Neuronal stem cell (in vitro differentiated cells): ENCODE results near the gene COMP.

ENCODE experiments used
- DNase-seq: peaks from one replicate; pipeline ENCODE4 v3.0.0-alpha.2; 2013; ENCODE audit warnings: low spot score
- H2AFZ ChIP-seq: one replicate; pipeline ENCODE4 v1.6.1; 2013; ENCODE audit warnings: mild to moderate bottlenecking, low read length, inconsistent platforms
- H2AK5ac ChIP-seq: 2 replicates; pipeline ENCODE4 v1.6.1; 2013; ENCODE audit warnings: low read depth, mild to moderate bottlenecking, inconsistent platforms, low read length, moderate library complexity, mixed read lengths
- H2BK120ac ChIP-seq: 2 replicates; pipeline ENCODE4 v1.6.1; 2013; ENCODE audit warnings: low read depth, mild to moderate bottlenecking, inconsistent platforms, low read length, moderate library complexity, mixed read lengths
- H2BK12ac ChIP-seq: one replicate; pipeline ENCODE4 v1.6.1; 2013; ENCODE audit warnings: low read length, inconsistent platforms
- H2BK15ac ChIP-seq: 2 replicates; pipeline ENCODE4 v1.6.1; 2013; ENCODE audit warnings: mild to moderate bottlenecking, low read length, inconsistent platforms, mixed read lengths
- H2BK5ac ChIP-seq: one replicate; pipeline ENCODE4 v1.6.1; 2013; ENCODE audit warnings: inconsistent platforms, mild to moderate bottlenecking, low read length, moderate library complexity
- H3K14ac ChIP-seq: one replicate; pipeline ENCODE4 v1.6.1; 2013; ENCODE audit warnings: low read length, inconsistent platforms
- H3K18ac ChIP-seq: 2 replicates; pipeline ENCODE4 v1.6.1; 2013; ENCODE audit warnings: low read length, inconsistent platforms
- H3K23ac ChIP-seq: 2 replicates; pipeline ENCODE4 v1.6.1; 2013; ENCODE audit warnings: low read depth, mild to moderate bottlenecking, mixed read lengths, low read length, inconsistent platforms; ENCODE audit not compliant: poor library complexity
- H3K27ac ChIP-seq: replicated peaks from 3 replicates; pipeline ENCODE4 v1.5.1; 2013; ENCODE audit warnings: low read length, inconsistent platforms
- H3K27me3 ChIP-seq, 3 experiments: 2 replicates each; pipeline ENCODE4 v1.6.1; 2013; ENCODE audit warnings: low read length in 3 of 3, mild to moderate bottlenecking in 2 of 3, inconsistent platforms in 1 of 3, low read depth in 1 of 3, mixed read lengths in 1 of 3, moderate library complexity in 1 of 3; ENCODE audit not compliant: control insufficient read depth in 3 of 3, insufficient read depth in 3 of 3
- H3K36me3 ChIP-seq, 2 donors: replicated peaks in 1 of 2; 2 replicates each; pipeline ENCODE4 v1.6.1; 2013; ENCODE audit warnings: low read length in 2 of 2; ENCODE audit not compliant: control insufficient read depth in 2 of 2, insufficient read depth in 2 of 2
- H3K4ac ChIP-seq: 2 replicates; pipeline ENCODE4 v1.6.1; 2013; ENCODE audit warnings: inconsistent platforms, mild to moderate bottlenecking, low read length, moderate library complexity
- H3K4me1 ChIP-seq, 2 donors: 1 replicate in 1 of 2; 2 replicates in 1 of 2; pipeline ENCODE4 v1.6.1; 2013; ENCODE audit warnings: low read length in 2 of 2, low read depth in 1 of 2; ENCODE audit not compliant: control insufficient read depth in 2 of 2, insufficient read depth in 1 of 2
- H3K4me2 ChIP-seq: one replicate; pipeline ENCODE4 v1.6.1; 2013; ENCODE audit warnings: mild to moderate bottlenecking, low read length, inconsistent platforms; ENCODE audit not compliant: insufficient read depth, poor library complexity, severe bottlenecking
- H3K4me3 ChIP-seq, 2 donors: 2 replicates each; pipeline ENCODE4 v1.5.1; 2013; ENCODE audit warnings: low read length in 2 of 2, mild to moderate bottlenecking in 2 of 2, inconsistent platforms in 1 of 2, moderate library complexity in 1 of 2
- H3K79me1 ChIP-seq: one replicate; pipeline ENCODE4 v1.6.1; 2013; ENCODE audit warnings: low read depth, mild to moderate bottlenecking, inconsistent platforms, low read length, moderate library complexity
- H3K9ac ChIP-seq: one replicate; pipeline ENCODE4 v1.6.1; 2013; ENCODE audit warnings: mild to moderate bottlenecking, low read depth, low read length, inconsistent platforms; ENCODE audit not compliant: poor library complexity
- H3K9me3 ChIP-seq, 2 donors: replicated peaks in 1 of 2; 2 replicates each; pipeline versions ENCODE3 to v1.6.1; 2013; ENCODE audit warnings: low read length in 2 of 2, mild to moderate bottlenecking in 2 of 2, inconsistent platforms in 1 of 2, low read depth in 1 of 2, mixed read lengths in 1 of 2, moderate library complexity in 1 of 2; ENCODE audit not compliant: control insufficient read depth in 2 of 2, insufficient read depth in 1 of 2
- H4K8ac ChIP-seq: one replicate; pipeline ENCODE4 v1.6.1; 2013; ENCODE audit warnings: low read depth, mild to moderate bottlenecking, inconsistent platforms, low read length, moderate library complexity
- H4K91ac ChIP-seq: one replicate; pipeline ENCODE4 v1.6.1; 2013; ENCODE audit warnings: low read length, low read depth, mild to moderate bottlenecking, inconsistent platforms; ENCODE audit not compliant: poor library complexity
- WGBS, 2 donors: extraction: QIAGEN DNeasy Blood & Tissue Kit; methylation state at CpG; one replicate each; pipeline ENCODE4 v1.1.7; 2013; ENCODE audit warnings: missing lambda C conversion rate in 2 of 2, mixed read lengths in 1 of 2; ENCODE audit not compliant: insufficient read length in 2 of 2, insufficient replicate concordance in 1 of 2; ENCODE audit errors: extremely low coverage in 2 of 2; 5-methylcytosine and 5-hydroxymethylcytosine counted together

COMP gene

GRCh38 chr19:18765224-18765623 is 25.9 kb downstream of the COMP start:
- WGBS, 2 donors, result no CpG with 5 or more reads among the region's 8 CpGs

GRCh38 chr19:18764591-18765051 is 26.5 kb downstream of the COMP start:
- Histone ChIP-seq H3K79me1 (peaks cover 2% of the 10 kb centered on the region), H3K18ac (no peak overlapping the region), H2BK5ac (no peak overlapping the region), H3K4me3 (no peak overlapping the region), H3K27ac (no peak overlapping the region), H2BK12ac (no peak overlapping the region), H3K14ac (no peak overlapping the region), H3K36me3 (no peaks in the 10 kb centered on the region), H3K9ac (no peak overlapping the region), H3K27me3 (no peaks in the 10 kb centered on the region), H3K4me1 (peaks cover 0 to 5% of the 10 kb centered on the region in 2 donors), H2AK5ac (no peak overlapping the region), H3K9me3 (no peaks in the 10 kb centered on the region), H3K4me2 (no peak overlapping the region), H4K91ac (no peak overlapping the region), H3K4ac (no peak overlapping the region), H2BK120ac (no peak overlapping the region), H3K23ac (peak overlapping the region; percentile 18), H2BK15ac (no peak overlapping the region), H2AFZ (no peak overlapping the region), H4K8ac (no peak overlapping the region)
- DNase-seq, result no peak
- WGBS, 2 donors, result no CpG with 5 or more reads among the region's 4 CpGs

More at GRCh38 chr19:18765224-18765623, 25.9 kb downstream of the COMP start:
- Histone ChIP-seq H3K4me2 (no peak overlapping the region), H2AK5ac (no peak overlapping the region), H3K27me3 (no peaks in the 10 kb centered on the region), H2AFZ (no peak overlapping the region), H3K9ac (no peak overlapping the region), H3K23ac (peak overlapping the region; percentile 85), H3K14ac (peak overlapping the region; percentile 38), H3K4ac (no peak overlapping the region), H3K9me3 (no peaks in the 10 kb centered on the region), H3K4me1 (peaks cover 0 to 5% of the 10 kb centered on the region in 2 donors), H3K27ac (no peak overlapping the region), H3K18ac (no peak overlapping the region), H2BK5ac (peak overlapping the region; percentile 53), H3K79me1 (peaks cover 2% of the 10 kb centered on the region), H4K91ac (no peak overlapping the region), H3K36me3 (no peaks in the 10 kb centered on the region), H2BK12ac (no peak overlapping the region), H2BK15ac (no peak overlapping the region), H2BK120ac (no peak overlapping the region), H4K8ac (peak overlapping the region; percentile 82), H3K4me3 (no peak overlapping the region)
- no peak for DNase-seq

- Histone ChIP-seq H3K4me1 (peaks cover 0 to 5% of the 10 kb centered on the region in 2 donors), H3K27ac (no peak overlapping the region), H3K18ac (peak overlapping the region; percentile 52), H3K27me3 (no peaks in the 10 kb centered on the region), H4K91ac (no peak overlapping the region), H3K9me3 (no peaks in the 10 kb centered on the region), H2AFZ (no peak overlapping the region), H2AK5ac (peak overlapping the region; percentile 52), H3K23ac (peak overlapping the region; percentile 18), H3K9ac (peak overlapping the region; percentile 44), H3K4me3 (peak overlapping the region in 1 of 2 donors; percentile 5), H3K36me3 (no peaks in the 10 kb centered on the region), H3K4ac (no peak overlapping the region), H2BK12ac (no peak overlapping the region), H2BK5ac (no peak overlapping the region), H3K79me1 (peaks cover 2% of the 10 kb centered on the region), H2BK15ac (no peak overlapping the region), H3K4me2 (no peak overlapping the region), H2BK120ac (peak overlapping the region; percentile 54), H3K14ac (peak overlapping the region; percentile 75), H4K8ac (peak overlapping the region; percentile 24)
- DNase-seq, result no peak
- WGBS, 2 donors, result no CpG with 5 or more reads among the region's 41 CpGs
Observed at GRCh38 chr19:18763674-18764590, 27.2 kb downstream of the COMP start.
